DMS79 treated with DMSO at 0.1 percent for 48 hours (cell line): ENCODE data around the gene HLA-C.
"Not testable (repeated sequence)": the region's sequence is repeated elsewhere in the genome, so short reads cannot be mapped to it uniquely, and the experiment has no call there.

Experiments used
- DNase-seq: peaks from one replicate; lab custom pipeline; 2025; lab: John Stamatoyannopoulos, UW

Gene HLA-C

DNA sequence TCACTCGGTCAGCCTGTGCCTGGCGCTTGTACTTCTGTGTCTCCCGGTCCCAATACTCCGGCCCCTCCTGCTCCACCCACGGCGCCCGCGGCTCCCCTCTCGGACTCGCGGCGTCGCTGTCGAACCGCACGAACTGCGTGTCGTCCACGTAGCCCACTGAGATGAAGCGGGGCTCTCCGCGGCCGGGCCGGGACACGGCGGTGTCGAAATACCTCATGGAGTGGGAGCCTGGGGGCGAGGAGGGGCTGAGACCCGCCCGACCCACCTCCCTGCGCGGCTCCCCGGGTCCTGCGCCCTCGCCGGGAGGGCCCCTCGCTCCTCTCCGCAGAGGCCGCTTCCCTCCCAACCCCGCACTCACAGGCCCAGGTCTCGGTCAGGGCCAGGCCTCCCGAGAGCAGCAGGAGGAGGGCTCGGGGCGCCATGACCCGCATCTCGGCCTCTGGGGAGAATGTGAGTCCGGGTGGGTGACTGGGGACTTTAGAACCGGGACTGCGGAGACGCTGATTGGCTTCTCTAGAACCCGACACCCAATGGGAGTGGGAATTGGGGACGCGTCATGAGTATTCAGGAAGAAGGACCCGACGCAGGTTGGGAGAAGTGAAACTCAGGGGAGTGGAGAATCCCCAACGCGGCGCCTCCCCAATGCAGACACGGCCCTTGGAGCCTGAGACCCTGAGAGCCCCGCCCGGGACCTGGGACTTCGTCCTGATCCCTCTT is at the start of gene HLA-C:
TSS of gene HLA-C (minus strand) at position 452 of the 717 bp plus-strand sequence. CDS start at position 431, 21 bp downstream.
- peak; percentile 71 for DNase-seq

DNA sequence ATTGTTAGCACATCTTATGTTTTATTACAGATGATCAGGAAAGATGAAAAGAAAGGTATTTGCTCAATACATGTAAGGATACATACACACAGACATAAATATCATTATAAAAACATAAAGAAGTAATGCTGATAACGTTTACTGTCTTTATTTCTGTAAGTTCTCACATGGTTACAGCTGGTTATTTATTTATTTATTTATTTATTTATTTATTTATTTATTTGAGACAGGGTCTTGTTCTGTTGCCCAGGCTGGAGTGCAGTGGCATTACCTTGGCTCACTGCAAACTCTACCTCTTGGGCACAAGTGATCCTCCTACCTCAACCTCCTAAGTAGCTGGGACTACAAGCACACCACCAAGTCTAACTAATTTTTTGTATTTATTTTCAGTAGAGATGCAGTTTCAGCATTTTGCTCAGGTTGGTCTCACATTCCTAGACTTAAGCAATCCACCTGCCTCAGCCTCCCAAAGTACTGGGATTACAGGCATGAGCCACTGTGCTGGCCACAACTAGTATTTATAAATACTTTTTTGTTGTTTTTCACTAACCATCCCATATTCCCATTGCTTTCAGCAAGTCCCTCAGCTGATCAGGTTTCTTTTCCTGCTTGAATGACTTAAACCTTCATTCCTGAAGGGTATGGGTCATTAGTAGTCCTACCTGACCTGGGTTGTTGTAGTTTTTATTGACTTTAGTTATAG is 49.3 kb upstream of the HLA-C start:
- no peak for DNase-seq

- DNase-seq = no peak
Observed at GRCh38 chr6:31317036-31317435, 45.1 kb upstream of the HLA-C start.

DNA sequence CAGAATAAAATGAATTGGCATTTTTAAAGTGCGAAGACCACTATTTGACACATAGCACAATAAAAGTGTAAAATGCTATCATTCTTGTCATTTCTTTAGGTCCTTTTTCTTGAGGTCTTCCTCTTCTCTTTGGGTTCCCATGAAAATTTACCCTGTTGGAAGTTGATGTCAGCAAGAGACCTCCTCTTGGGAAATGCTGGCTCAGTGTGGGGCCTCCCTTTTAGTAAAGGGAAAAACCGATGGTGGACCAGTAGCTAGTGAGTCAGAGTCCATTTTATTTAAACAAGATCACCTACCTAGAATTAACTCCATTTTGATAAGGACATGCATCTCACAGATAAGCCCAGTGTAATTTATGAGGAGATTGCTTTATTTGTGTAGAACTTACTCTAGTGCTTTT is 37.7 kb upstream of the HLA-C start:
- no peak for DNase-seq

- DNase-seq = no peak
Observed at GRCh38 chr6:31308845-31309175, 36.9 kb upstream of the HLA-C start.

DNA sequence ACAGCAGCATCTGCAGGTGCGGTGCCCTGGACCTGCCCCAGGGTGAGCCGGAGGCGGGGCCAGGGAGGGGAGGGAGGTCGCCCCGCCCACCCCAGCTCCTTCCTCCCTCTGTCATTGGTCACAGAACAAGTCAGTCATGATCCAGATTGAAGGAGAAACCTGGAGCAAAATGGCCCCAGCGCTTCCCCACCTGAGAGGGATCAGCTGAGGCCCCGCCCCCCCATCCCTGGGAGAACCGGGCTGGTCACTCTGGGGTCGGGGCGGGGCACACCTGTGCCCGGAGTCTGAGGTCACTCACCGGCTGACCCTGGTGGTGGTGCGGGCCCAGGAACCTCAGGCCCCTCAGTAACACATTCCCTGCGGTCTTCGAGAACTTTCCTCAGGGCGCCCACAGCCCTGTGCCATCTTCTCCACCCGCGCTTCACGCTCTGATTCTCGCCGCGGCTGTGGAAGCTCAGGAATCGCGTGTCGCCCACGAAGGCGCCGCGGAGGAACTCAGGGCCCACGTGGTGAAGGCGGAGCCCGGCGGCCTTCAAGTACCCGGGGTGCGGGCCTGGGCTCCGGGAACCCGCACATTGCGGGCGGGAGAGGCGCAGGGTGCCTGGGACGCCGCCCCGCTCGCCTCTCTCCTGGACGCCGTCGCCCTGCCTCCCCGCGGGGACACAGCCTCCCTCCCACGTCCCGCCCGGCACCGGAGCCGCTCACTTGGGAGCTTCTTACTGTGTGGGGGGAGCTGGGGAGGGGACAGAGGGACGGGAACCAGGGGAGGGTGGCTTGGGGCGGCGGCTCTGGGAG is 36.4 kb upstream of the HLA-C start:
- DNase-seq = no peak

- DNase-seq = no peak
Observed at GRCh38 chr6:31307669-31308049, 35.8 kb upstream of the HLA-C start.

- DNase-seq = no peak
Observed at GRCh38 chr6:31305703-31306219, 33.9 kb upstream of the HLA-C start.

- DNase-seq = no peak
Observed at GRCh38 chr6:31304683-31305082, 32.8 kb upstream of the HLA-C start.

- no peak for DNase-seq
Observed at GRCh38 chr6:31300797-31301196, 28.9 kb upstream of the HLA-C start.

DNA sequence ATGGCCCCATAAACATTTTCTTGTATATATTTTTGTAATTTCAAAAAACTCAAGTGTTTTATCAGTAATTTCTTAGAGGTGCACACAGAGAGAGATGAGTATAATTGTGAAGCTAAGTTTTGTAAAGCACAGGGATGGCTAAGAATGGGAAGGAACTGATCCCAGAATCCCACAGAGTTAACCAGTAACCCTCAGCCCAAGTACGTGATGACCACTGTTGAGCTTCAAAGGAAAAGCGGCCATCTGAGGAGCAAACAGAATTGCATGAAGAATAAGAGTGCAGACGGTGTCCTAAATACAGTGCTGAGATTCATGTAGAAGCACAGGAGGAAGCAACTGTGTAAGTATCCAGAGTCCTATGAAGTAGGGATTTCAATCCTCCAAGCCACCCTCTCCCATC is 28.1 kb upstream of the HLA-C start:
- DNase-seq = no peak

- DNase-seq = no peak
Observed at GRCh38 chr6:31299511-31299910, 27.6 kb upstream of the HLA-C start.

DNA sequence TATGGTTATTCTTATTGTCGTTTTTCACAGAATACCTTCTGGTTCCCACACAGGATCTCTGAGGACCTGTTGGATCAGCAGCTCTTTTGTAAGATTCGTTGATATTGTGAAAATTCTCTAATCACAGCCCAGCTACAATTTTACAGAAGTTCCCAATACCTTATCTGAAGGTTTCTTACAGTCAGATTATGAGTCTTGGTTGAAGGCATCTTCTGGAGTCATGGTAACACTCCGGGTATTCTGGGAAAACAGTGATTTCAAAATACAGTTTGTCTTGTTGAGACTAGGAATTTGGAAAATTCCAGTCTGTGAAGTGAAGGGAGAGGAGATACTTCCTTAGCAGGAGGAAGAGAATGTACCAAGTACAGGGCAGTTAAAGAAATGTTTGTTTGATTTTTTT is 22.2 kb upstream of the HLA-C start:
- DNase-seq = no peak

- DNase-seq = no peak
Observed at GRCh38 chr6:31293343-31293742, 21.5 kb upstream of the HLA-C start.

- no peak for DNase-seq
Observed at GRCh38 chr6:31289788-31290187, 17.9 kb upstream of the HLA-C start.

- no peak for DNase-seq
Observed at GRCh38 chr6:31287619-31288018, 15.7 kb upstream of the HLA-C start.

GRCh38 chr6:31285982-31286381 is 14.1 kb upstream of the HLA-C start:
- no peak for DNase-seq

GRCh38 chr6:31285486-31285885 is 13.6 kb upstream of the HLA-C start:
- no peak for DNase-seq

GRCh38 chr6:31279647-31280046 is 7.8 kb upstream of the HLA-C start:
- DNase-seq = not testable (repeated sequence)

- DNase-seq = no peak
Observed at GRCh38 chr6:31272836-31273626, 1.1 kb upstream of the HLA-C start.

DNA sequence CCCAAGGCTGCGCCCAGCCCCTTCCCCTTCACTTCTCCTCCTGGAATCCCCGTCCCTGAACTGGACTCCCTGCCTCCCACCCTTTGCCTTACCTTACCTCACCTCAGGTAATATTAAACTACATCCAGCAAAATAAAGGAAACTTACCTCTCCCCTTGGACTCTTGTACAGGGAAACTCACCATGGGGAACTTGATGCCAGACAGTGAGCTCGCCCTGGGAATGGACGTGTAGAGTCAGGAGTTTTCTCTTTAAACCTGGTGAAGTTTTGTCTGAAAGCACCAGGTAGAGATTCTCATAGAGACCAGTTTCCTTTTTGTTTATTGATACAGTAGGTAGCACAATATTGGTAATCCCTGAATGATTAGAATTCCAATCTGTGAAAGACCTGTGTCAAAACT is 544 bp upstream of the HLA-C start:
- peak; percentile 26 for DNase-seq
